T-helper 1 cell treated with Interleukin-12 subunit alpha and Interleukin-12 subunit beta and Interleukin-4 antibody, amounts not matched to agents 30 ng/mL and 1 ng/mL, for 36 hours (primary cell): ENCODE data around the gene HNRNPR. TPM values are rescaled to one million over a fixed set of nuclear protein-coding genes. Genes with fewer than 3 reads are reported as not detected.
"Not testable (repeated sequence)": the region's sequence is repeated elsewhere in the genome, so short reads cannot be mapped to it uniquely, and the experiment has no call there.

ENCODE experiments used
- intact Hi-C: fragments of 100-400 bp; cut with micrococcal nuclease; formaldehyde crosslinking; loops from one replicate; pipeline ENCODE4 v1.15.1; 2024
- total RNA-seq: library from RNA; stranded (reverse); gene quantifications from 2 replicates; pipeline ENCODE4 v1.2.3, GENCODE V29; 2022

The HNRNPR gene
- 194 and 207 TPM in 2 replicates for total RNA-seq

GRCh38 chr1:23344111-23344986, at the start of gene HNRNPR:
TSS of gene HNRNPR (minus strand) at chr1:23344284. CDS start at chr1:23341008, 3,276 bp downstream.
- intact Hi-C loops = loop anchor here (1.0 to 10.0 kb wide), 11 partner anchors 24 to 1300 kb away; partner anchors contain the start of genes ASAP3, LUZP1, PNRC2 and SRRM1

- intact Hi-C loops = no loop called here
Measured at GRCh38 chr1:23393706-23394105, 49.6 kb upstream of the HNRNPR start.

GRCh38 chr1:23392125-23392855, 48.2 kb upstream of the HNRNPR start:
- intact Hi-C loops = no loop called here

GRCh38 chr1:23389837-23390321, 45.8 kb upstream of the HNRNPR start:
- intact Hi-C loops = no loop called here

GRCh38 chr1:23387494-23387893, 43.4 kb upstream of the HNRNPR start:
- intact Hi-C loops = no loop called here

- intact Hi-C loops = no loop called here
Measured at GRCh38 chr1:23385119-23385621, 41.1 kb upstream of the HNRNPR start.

GRCh38 chr1:23384312-23385058, 40.4 kb upstream of the HNRNPR start:
- intact Hi-C loops = no loop called here

GRCh38 chr1:23383577-23384311, 39.7 kb upstream of the HNRNPR start:
- intact Hi-C loops = no loop called here

GRCh38 chr1:23381233-23381885, 37.3 kb upstream of the HNRNPR start:
- intact Hi-C loops = no loop called here

- intact Hi-C loops = no loop called here
Measured at GRCh38 chr1:23380719-23381118, 36.6 kb upstream of the HNRNPR start.

- intact Hi-C loops = not testable (repeated sequence)
Measured at GRCh38 chr1:23380236-23380635, 36.2 kb upstream of the HNRNPR start.

GRCh38 chr1:23376890-23377811, 33.1 kb upstream of the HNRNPR start:
- intact Hi-C loops = no loop called here

- intact Hi-C loops = not testable (repeated sequence)
Measured at GRCh38 chr1:23374079-23374735, 30.1 kb upstream of the HNRNPR start.

- intact Hi-C loops = no loop called here
Measured at GRCh38 chr1:23371987-23372880, 28.1 kb upstream of the HNRNPR start.

- intact Hi-C loops = no loop called here
Measured at GRCh38 chr1:23370709-23371584, 26.9 kb upstream of the HNRNPR start.

GRCh38 chr1:23370330-23370708, 26.2 kb upstream of the HNRNPR start:
- intact Hi-C loops = no loop called here
